Measurements from ENCODE around the gene ZNF280B.

- no peak for TF ChIP-seq CTCF (IDR thresholded peaks at IDR 0.05)
- no peak for TF ChIP-seq POLR2A (IDR thresholded peaks at IDR 0.05)
Observed at GRCh38 chr22:22467112-22467511, 41.4 kb downstream of the ZNF280B start.
